KG1 (cell line): ENCODE measurements around the gene ZNF24.

Experiments used
- DNase-seq: peaks from one replicate; lab custom pipeline; 2025; lab: John Stamatoyannopoulos, UW

Gene ZNF24

DNA sequence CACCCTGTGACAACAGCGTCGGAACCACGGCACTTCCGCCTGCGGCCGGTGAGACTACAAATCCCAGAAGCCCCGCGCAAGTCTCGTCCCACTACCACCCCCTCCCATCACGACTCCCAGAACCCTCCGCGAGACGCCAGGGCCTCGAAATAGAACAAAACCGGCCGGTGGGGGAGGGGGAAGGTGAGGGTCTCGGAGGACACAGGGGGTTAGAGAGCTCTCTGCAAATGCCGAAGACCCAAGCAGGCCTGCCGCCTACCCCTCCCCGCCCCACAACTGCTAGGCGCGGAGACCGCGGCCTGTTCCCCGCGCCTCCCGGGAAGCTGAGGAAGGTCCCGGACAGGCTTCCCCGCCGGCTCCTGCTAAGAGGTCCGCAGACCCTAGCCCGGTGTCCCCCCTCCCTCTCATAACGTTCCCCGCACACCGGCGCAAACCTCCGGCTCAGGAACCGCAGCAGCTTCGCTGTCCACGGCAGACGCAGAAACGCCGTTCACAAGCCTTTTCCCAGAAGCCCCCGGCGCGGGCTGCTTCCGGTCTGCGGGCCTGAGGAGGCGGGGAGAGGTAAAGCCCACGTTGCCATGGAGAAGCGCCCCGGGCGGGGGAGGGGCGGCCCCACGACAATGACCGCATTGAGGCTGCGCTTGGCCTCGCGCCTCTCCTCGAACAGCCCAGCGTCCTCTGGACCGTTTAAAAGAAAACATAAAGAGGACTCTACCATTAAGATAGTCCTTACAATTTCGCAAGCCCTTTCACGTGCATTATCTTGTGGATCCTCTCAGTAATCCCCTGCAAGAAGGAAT is at the start of gene ZNF24:
Gene ZNF24 (minus strand): TSS at position 485 of the 800 bp plus-strand sequence. CDS start 3,770 bp downstream, outside the sequence.
- peak; percentile 84 for DNase-seq

GRCh38 chr18:35393716-35394115 is 49.5 kb upstream of the ZNF24 start:
- no peak for DNase-seq

GRCh38 chr18:35392375-35392774 is 48.2 kb upstream of the ZNF24 start:
- DNase-seq = no peak

DNA sequence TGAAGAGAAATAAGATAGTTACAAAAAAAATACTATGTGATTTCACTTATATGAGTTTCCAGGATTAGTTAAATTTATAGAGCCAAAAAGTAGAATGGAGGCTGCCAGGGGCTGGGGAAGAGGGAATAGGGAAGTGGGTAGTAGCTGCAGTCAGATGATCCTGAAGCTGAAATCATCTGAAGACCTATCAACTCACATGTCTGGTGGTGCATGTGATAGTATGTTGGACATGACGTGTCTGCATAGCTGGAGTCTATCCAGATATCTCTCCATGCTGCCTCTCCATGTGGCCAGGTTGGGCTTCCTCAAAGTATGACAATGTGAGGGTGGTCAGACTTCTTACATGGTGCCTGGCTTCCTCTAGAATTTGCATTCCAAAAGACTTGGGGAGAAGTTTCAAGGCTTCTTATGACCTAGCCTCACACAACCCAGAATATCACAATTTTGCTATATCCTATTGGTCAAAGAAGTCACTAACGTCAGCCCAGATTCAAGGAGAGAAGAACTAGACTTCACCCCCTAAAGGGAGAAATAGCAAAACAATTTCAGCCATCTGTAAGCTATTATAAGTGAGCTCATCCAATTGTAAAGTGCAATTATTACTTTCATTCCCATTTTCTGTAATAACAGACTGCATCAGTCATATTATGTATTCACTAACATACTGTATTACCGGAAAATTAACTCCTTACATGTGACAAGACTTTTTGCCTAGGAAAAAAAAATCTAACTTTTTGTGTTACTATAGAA is 46.9 kb upstream of the ZNF24 start:
- no peak for DNase-seq

- DNase-seq = no peak
Measured at GRCh38 chr18:35389095-35389618, 44.9 kb upstream of the ZNF24 start.

DNA sequence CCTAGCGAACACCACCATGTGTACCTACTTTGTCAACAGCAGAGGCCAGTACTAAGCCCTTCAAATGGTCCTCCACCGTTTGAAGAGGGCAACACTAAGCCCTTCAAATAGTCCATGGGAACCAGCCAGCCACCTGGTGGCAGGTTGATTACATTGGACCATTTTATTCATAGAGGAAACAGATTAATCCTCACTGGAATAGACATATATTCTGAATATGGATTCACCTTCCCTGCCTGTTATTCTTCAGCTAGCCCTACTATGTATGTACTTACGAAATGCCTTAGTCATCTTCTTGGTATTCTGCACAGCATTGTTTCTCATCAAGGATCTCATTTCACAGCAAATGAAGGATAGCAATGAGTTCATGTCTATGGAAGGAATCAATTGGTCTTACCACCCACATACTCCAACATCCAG is 42.9 kb upstream of the ZNF24 start:
- no peak for DNase-seq

- DNase-seq = peak; percentile 52
Measured at GRCh38 chr18:35386600-35387100, 42.4 kb upstream of the ZNF24 start.

GRCh38 chr18:35383136-35383535 is 38.9 kb upstream of the ZNF24 start:
- no peak for DNase-seq

DNA sequence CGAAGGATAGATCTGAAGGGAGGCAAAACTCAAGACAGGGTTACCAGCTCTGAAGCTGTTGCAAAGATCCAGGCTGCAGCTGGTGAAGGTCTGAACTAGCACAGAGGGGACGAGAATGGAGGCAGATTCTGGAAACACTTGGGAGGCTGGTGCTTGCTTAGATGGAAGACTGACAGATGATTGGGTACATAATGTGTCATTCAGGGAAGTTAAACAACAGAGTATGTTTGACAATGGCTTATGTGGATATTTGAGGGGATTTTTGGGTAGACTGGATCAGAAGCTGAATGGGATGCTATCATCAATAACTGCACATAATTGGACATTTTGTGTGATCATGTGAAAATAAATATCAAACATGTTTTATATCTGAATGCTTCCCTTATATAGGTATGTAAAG is 35.2 kb upstream of the ZNF24 start:
- no peak for DNase-seq

- DNase-seq = no peak
Measured at GRCh38 chr18:35378574-35378896, 34.3 kb upstream of the ZNF24 start.

GRCh38 chr18:35377875-35378573 is 33.8 kb upstream of the ZNF24 start:
- no peak for DNase-seq

GRCh38 chr18:35376742-35377695 is 32.8 kb upstream of the ZNF24 start, which contains the start of gene ZNF396:
ZNF396 (minus strand) TSS chr18:35377337; CDS start chr18:35374292, 3,045 bp downstream.
- peak; percentile 22 for DNase-seq

DNA sequence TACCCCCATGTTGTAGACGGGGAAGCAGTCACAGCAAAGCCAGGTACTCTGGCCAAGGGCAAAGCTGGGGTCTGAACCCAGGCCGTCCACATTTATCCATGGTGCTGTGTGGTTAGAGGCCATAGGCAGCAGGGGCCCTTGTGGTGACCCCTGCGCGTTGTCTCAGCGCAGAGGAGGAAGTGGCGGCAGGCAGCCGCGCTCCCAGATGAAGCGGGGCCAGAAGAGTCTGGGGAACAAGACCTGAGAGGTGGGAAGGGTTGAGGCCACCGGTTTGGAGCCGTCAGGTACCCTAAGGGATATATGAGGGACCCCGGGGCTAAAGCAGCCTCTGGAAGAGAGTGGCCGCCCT is 32.1 kb upstream of the ZNF24 start:
- peak; percentile 60 for DNase-seq

DNA sequence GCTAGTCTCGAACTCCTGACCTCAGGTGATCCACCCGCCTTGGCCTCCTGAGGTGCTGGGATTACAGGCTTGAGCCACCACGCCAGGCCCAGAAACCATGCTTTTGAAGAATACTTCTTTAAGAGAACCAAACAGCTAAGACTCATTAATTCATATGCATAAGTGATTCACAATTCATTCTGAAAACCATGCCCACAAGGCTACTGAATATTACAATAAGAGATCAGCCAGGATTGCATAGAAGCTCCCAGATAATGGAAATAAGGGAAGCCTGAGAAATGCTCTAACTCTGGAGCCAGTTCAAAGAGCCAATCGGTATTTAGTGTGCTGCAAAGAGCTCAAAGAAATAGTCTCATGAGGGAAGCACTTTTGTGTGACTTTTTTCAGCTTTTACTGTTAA is 30.5 kb upstream of the ZNF24 start:
- no peak for DNase-seq

DNA sequence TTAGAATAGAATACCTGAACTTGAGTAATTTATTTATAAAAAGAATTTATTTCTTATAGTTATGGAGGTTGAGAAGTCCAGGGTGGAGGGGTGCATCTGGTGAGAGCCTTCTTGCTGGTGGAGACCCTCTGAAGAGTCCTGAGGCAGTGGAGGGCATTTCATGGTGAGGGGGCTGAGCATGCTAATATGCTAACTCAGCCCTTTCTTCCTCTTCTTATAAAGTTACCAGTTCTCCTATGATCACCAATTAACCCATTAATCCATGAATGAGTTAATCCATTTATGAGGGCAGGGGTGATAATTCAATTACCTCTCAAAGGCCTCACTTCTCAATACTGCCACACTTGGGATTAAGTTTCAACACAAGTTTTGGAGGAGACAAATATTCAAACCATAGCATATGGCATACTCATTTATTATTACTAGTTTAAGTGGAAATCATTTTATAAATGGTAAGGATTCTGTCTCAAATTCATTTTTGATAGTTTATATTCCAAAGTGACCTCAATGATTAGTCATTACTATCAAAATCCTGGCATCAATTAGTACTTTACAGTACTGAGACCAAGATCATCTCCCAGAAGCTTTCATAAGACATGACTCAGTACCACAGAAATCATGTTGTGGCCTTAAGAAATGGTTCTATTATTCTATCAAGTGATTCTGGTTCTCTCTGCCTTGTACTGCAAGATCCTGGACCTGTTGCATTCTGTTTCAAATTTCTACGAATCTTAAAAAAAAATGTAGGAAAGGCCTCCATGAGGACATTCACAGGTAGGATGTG is 27.4 kb upstream of the ZNF24 start:
- no peak for DNase-seq

DNA sequence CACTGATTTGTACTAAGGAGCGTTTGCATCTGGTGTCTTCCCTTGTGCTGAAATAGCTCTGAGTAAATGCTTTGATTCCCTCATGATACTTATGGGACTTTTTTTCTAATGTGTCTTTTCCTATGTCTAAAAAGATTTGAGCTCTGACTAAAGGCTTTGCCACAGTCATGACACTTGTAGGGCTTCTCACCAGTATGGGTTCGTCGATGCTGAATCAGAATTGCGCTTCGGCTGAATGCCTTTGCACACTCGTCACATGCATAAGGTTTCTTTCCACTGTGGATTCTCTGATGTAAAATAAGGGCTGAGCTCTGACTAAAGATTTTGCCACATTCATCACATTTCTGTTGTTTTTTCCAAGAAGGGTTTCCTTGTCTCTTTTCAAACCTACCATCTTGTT is 24.9 kb upstream of the ZNF24 start:
- no peak for DNase-seq

GRCh38 chr18:35368595-35368994 is 24.4 kb upstream of the ZNF24 start:
- no peak for DNase-seq

DNA sequence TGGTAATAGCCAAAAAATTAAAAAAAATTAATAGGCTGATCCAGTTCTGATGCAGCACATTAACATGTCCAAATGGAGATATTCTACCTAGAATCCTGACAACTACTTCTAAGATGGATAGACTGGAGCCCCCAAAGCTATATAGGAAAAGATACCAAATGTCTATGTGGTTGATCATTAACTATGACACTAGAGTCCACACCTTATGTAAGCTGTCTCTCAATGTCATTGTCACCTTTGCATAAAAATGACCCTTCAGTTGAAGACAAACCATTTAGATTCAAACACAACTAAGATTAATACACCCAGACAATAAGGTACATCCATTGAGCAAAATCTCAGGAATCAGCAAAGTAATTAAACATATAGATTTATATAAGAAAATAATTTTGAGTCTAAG is 18.3 kb upstream of the ZNF24 start:
- DNase-seq = no peak

DNA sequence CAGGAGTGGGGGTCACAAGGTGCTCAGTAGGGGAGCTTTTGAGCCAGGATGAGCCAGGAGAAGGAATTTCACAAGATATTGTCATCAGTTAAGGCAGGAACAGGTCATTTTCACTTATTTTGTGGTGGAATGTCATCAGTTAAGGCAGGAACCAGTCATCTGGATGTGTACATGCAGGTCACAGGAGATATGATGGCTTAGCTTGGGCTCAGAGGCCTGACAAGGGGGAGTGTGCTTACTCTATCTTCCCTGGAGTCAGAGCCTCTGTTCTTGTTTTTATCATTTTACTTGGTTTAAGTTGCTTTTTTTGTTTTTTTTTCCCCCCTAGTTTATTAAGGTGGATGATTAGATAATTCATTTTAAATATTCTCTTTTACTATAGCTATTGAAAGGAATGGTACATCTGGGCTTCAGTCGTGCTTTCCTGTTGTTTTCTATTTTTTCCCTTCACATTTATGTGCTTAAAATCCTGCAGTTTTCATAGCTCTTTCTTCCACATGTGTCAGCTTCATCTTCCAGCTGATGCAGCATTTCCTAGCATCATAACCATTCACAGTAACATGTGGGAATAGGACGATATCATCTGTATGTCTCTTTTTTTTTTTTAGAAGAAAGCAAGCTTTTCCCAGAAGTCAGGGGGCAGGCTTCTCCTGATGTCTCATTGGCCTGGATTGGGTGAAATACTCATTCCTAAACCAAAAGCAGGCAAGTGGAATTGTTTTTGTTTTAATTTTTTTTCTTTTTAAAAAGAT is 17.5 kb upstream of the ZNF24 start:
- DNase-seq = no peak

DNA sequence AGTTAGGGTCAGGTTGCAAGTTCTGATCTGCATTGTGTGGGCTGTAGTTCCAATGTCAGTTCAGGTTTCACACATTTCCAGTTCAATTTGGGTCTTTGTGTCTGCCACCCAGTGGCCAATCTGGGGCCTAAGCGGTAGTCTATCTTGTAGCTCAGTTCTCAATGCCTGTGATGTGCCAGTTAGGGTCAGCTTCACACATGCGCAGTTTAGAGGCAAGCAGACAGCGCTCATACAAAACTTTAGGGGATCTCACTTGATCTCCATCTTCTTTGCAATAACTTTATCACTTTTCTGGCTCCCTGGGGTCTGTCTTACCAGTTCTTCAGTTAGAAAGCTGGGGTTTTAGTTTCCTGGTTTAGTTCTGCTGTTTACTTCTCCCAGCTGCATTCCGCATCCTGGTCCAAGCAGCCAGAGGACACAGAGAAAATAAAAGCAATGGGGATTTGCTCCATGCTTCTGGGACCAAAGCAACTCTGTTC is 11.0 kb upstream of the ZNF24 start:
- DNase-seq = peak; percentile 30
